Liver (tissue), 3 donors: ENCODE results near the gene TNNI3K.

Experiments
- CTCF ChIP-seq: fragments of 150-350 bp; IDR thresholded peaks from 2 replicates; pipeline ENCODE4 v1.5.1; 2017; ENCODE audit warnings: improper control_type of control experiment, low read depth, low read length; ENCODE audit not compliant: missing input control
- RAD21 ChIP-seq, 2 donors: IDR thresholded peaks; 2 replicates each; pipeline ENCODE4 v1.6.1; 2016; ENCODE audit warnings: antibody characterized with exemption in 2 of 2, mild to moderate bottlenecking in 2 of 2
- donor health status: healthy.
- donor health status: healthy.

GRCh38 chr1:74357150-74357549, 122.0 kb downstream of the TNNI3K start:
- TF ChIP-seq CTCF, result no peak
- TF ChIP-seq RAD21 (IDR thresholded peaks at IDR 0.05), result no peak
